ENCODE results near the gene MLLT3. TPM values are rescaled to one million over a fixed set of nuclear protein-coding genes. Genes with fewer than 3 reads are reported as not detected.

The MLLT3 gene
- total RNA-seq, 1 donor from 2014 or later, result 53.7 TPM

GRCh38 chr9:20570756-20571155 is 51.5 kb downstream of the MLLT3 start:
- Mint-ChIP-seq H3K9me3 (peaks cover 5% of the 10 kb centered on the region), H3K36me3 (ENCODE audit: low read depth) (peaks cover 4% of the 10 kb centered on the region), H3K4me3 (no peak overlapping the region), H3K4me1 (peaks cover 9% of the 10 kb centered on the region), H3K27me3 (ENCODE audit: low read depth) (no peaks in the 10 kb centered on the region), H3K27ac (ENCODE audit: unreplicated experiment) (no peak overlapping the region)
- TF ChIP-seq CTCF (conservative IDR thresholded peaks at IDR 0.05), result no peak
- DNase-seq (ENCODE audit: low read depth, low spot score), result no peak

GRCh38 chr9:20570087-20570486 is 52.2 kb downstream of the MLLT3 start:
- TF ChIP-seq CTCF (conservative IDR thresholded peaks at IDR 0.05), result no peak
- H3K27ac Mint-ChIP-seq (ENCODE audit: unreplicated experiment), result no peak overlapping the region
- no peak overlapping the region for H3K4me3 Mint-ChIP-seq
- no peaks in the 10 kb centered on the region for H3K27me3 Mint-ChIP-seq (ENCODE audit: low read depth)
- peaks cover 15% of the 10 kb centered on the region for H3K4me1 Mint-ChIP-seq
- no peak for DNase-seq (ENCODE audit: low read depth, low spot score)
- H3K9me3 Mint-ChIP-seq, result peaks cover 4% of the 10 kb centered on the region
- H3K36me3 Mint-ChIP-seq (ENCODE audit: low read depth), result peaks cover 2% of the 10 kb centered on the region

GRCh38 chr9:20569525-20569924 is 52.8 kb downstream of the MLLT3 start:
- DNase-seq (ENCODE audit: low read depth, low spot score), result no peak
- H3K27me3 Mint-ChIP-seq (ENCODE audit: low read depth), result no peaks in the 10 kb centered on the region
- no peaks in the 10 kb centered on the region for H3K36me3 Mint-ChIP-seq (ENCODE audit: low read depth)
- H3K4me1 Mint-ChIP-seq, result peaks cover 21% of the 10 kb centered on the region
- no peak overlapping the region for H3K27ac Mint-ChIP-seq (ENCODE audit: unreplicated experiment)
- TF ChIP-seq CTCF (conservative IDR thresholded peaks at IDR 0.05), result no peak
- H3K9me3 Mint-ChIP-seq, result peaks cover 2% of the 10 kb centered on the region
- H3K4me3 Mint-ChIP-seq, result no peak overlapping the region

- H3K27ac Mint-ChIP-seq (ENCODE audit: unreplicated experiment), result no peak overlapping the region
- peaks cover 32% of the 10 kb centered on the region for H3K4me1 Mint-ChIP-seq
- no peaks in the 10 kb centered on the region for H3K27me3 Mint-ChIP-seq (ENCODE audit: low read depth)
- no peak for TF ChIP-seq CTCF (conservative IDR thresholded peaks at IDR 0.05)
- H3K9me3 Mint-ChIP-seq, result peaks cover 2% of the 10 kb centered on the region
- no peaks in the 10 kb centered on the region for H3K36me3 Mint-ChIP-seq (ENCODE audit: low read depth)
- no peak for DNase-seq (ENCODE audit: low read depth, low spot score)
- no peak overlapping the region for H3K4me3 Mint-ChIP-seq
These were observed 53.9 kb downstream of the MLLT3 start for GRCh38 chr9:20568400-20568799.

- Mint-ChIP-seq H3K9me3 (no peaks in the 10 kb centered on the region), H3K27ac (ENCODE audit: unreplicated experiment) (no peak overlapping the region), H3K36me3 (ENCODE audit: low read depth) (no peaks in the 10 kb centered on the region), H3K27me3 (ENCODE audit: low read depth) (no peaks in the 10 kb centered on the region), H3K4me1 (peaks cover 39% of the 10 kb centered on the region), H3K4me3 (no peak overlapping the region)
- DNase-seq (ENCODE audit: low read depth, low spot score), result no peak
- TF ChIP-seq CTCF (conservative IDR thresholded peaks at IDR 0.05), result no peak
These were observed 55.9 kb downstream of the MLLT3 start for GRCh38 chr9:20566401-20566800.

GRCh38 chr9:20564650-20565049 is 57.6 kb downstream of the MLLT3 start:
- DNase-seq (ENCODE audit: low read depth, low spot score), result no peak
- Mint-ChIP-seq H3K4me3 (no peak overlapping the region), H3K27ac (ENCODE audit: unreplicated experiment) (no peak overlapping the region), H3K9me3 (no peaks in the 10 kb centered on the region), H3K36me3 (ENCODE audit: low read depth) (no peaks in the 10 kb centered on the region), H3K4me1 (peaks cover 31% of the 10 kb centered on the region), H3K27me3 (ENCODE audit: low read depth) (no peaks in the 10 kb centered on the region)
- no peak for TF ChIP-seq CTCF (conservative IDR thresholded peaks at IDR 0.05)

Measured in neural crest cell (in vitro differentiated cells).